K562 (cell line): ENCODE measurements around the gene TFF1. TPM values are rescaled to one million over a fixed set of nuclear protein-coding genes. Genes with fewer than 3 reads are reported as not detected.
A peak's percentile ranks its signal among the peaks of the same experiment; 100 is the strongest.

ENCODE experiments used
- ATAC-seq: fragments of 200-7000 bp; cut with Tn5 transposase; 3 replicates; pipeline ENCODE4 v1.9.1; 2020; ENCODE audit warnings: moderate library complexity
- BruUV-seq: library from RNA; stranded (reverse); fragments of 400-500 nt; replicated peaks from 2 replicates; lab custom pipeline; 2021; lab: Mats Ljungman, UMichigan
- CTCF ChIA-PET: fragments of 300-600 bp; formaldehyde crosslinking; extraction: SDS; loops from one replicate; lab custom pipeline; 2021; ENCODE audit warnings: low intra/inter-chr PET ratio; lab: Yijun Ruan, JAX
- POLR2A ChIA-PET: fragments of 300-600, 350-650 bp; sonication (Branson Sonifier 250); formaldehyde crosslinking; extraction: SDS; loops from one replicate; lab custom pipeline; 2021; ENCODE audit warnings: antibody characterized with exemption, inconsistent platforms; lab: Yijun Ruan, JAX
- DNase-seq, 4 experiments: peaks; one replicate each; pipeline versions ENCODE4 v3.0.0 to v3.0.0-alpha.2; 2011 to 2018; ENCODE audit warnings: low spot score in 3 of 4, mixed read lengths in 3 of 4; ENCODE audit errors: extremely low read depth in 1 of 4
- FAIRE-seq: peaks from 2 replicates; lab custom pipeline; 2011; peaks lifted over from hg19 to GRCh38; lab: Jason Lieb, UNC
- H2AFZ ChIP-seq: 2 replicates; pipeline ENCODE4 v1.6.0; 2011; ENCODE audit warnings: low read depth, low read length, control low read depth, inconsistent platforms
- H3K27ac ChIP-seq: fragments of 200-600 bp; 3 replicates; pipeline ENCODE4 v1.8.0; 2011; ENCODE audit warnings: low read depth, mild to moderate bottlenecking, control low read depth, inconsistent platforms, low read length, moderate library complexity, mixed read lengths; ENCODE audit errors: extremely low read depth
- H3K27me3 ChIP-seq, 2 experiments: fragments of 300-600 bp in 1 of 2; 2 replicates in 1 of 2; 3 replicates in 1 of 2; pipeline versions ENCODE4 v1.6.0 to v1.8.0; 2011; ENCODE audit warnings: inconsistent platforms in 2 of 2, low read length in 2 of 2, mild to moderate bottlenecking in 1 of 2, mixed read lengths in 1 of 2, moderate library complexity in 1 of 2; ENCODE audit not compliant: control insufficient read depth in 2 of 2, insufficient read depth in 2 of 2
- H3K36me3 ChIP-seq: fragments of 300-600 bp; 3 replicates; pipeline ENCODE4 v1.8.0; 2011; ENCODE audit warnings: mild to moderate bottlenecking, low read length, inconsistent platforms; ENCODE audit not compliant: control insufficient read depth, insufficient read depth
- H3K4me1 ChIP-seq, 2 experiments: fragments of 200-600 bp in 1 of 2; replicated peaks in 1 of 2; 2 replicates in 1 of 2; 3 replicates in 1 of 2; pipeline versions ENCODE4 v1.5.1 to v1.8.0; 2011; ENCODE audit warnings: inconsistent platforms in 2 of 2, low read length in 2 of 2, mild to moderate bottlenecking in 1 of 2, mixed read lengths in 1 of 2, moderate library complexity in 1 of 2; ENCODE audit not compliant: control insufficient read depth in 2 of 2, insufficient read depth in 2 of 2
- H3K4me2 ChIP-seq: 2 replicates; pipeline ENCODE4 v1.6.1; 2011; ENCODE audit warnings: low read length, control low read depth, inconsistent platforms, mixed read lengths; ENCODE audit not compliant: insufficient read depth
- H3K4me3 ChIP-seq: fragments of 200-600 bp; sonication (generic), shearing (Covaris generic); 2 replicates; pipeline ENCODE4 v1.5.1; 2016; ENCODE audit warnings: control low read depth, inconsistent platforms
- H3K79me2 ChIP-seq: fragments of 200-600 bp; 3 replicates; pipeline ENCODE4 v1.8.0; 2011; ENCODE audit warnings: low read length, inconsistent platforms; ENCODE audit not compliant: control insufficient read depth, insufficient read depth
- H3K9ac ChIP-seq, 2 experiments: 2 replicates each; pipeline versions ENCODE4 v1.6.0 to v1.6.1; 2011; ENCODE audit warnings: low read depth in 2 of 2, low read length in 2 of 2, control low read depth in 1 of 2, inconsistent platforms in 1 of 2, mild to moderate bottlenecking in 1 of 2, mixed read lengths in 1 of 2; ENCODE audit not compliant: insufficient read depth in 1 of 2
- H3K9me1 ChIP-seq: one replicate; pipeline ENCODE4 v1.6.0; 2011; ENCODE audit warnings: inconsistent platforms, mild to moderate bottlenecking, low read length, moderate library complexity; ENCODE audit not compliant: control insufficient read depth, insufficient read depth
- H3K9me3 ChIP-seq: replicated peaks from 2 replicates; pipeline ENCODE4 v1.5.1; 2011; ENCODE audit warnings: low read depth, low read length, inconsistent platforms; ENCODE audit not compliant: control insufficient read depth, insufficient read depth
- H4K20me1 ChIP-seq: replicated peaks from 2 replicates; pipeline ENCODE4 v1.6.1; 2011; ENCODE audit warnings: low read length, inconsistent platforms, mixed read lengths; ENCODE audit not compliant: control insufficient read depth, insufficient read depth
- C11orf30 ChIP-seq: fragments of 450-650 bp; IDR thresholded peaks from 2 replicates; pipeline ENCODE4 v1.6.1; 2016; ENCODE audit warnings: low read depth, mild to moderate bottlenecking
- GABPB2 ChIP-seq: fragments of 250-450 bp; sonication (Bioruptor Pico); conservative IDR thresholded peaks from 2 replicates; pipeline ENCODE4 v1.5.1; 2021; ENCODE audit warnings: mild to moderate bottlenecking
- HNRNPH1 ChIP-seq: fragments of 200-400 bp; formaldehyde crosslinking; optimal IDR thresholded peaks from 2 replicates; pipeline ENCODE3; 2017; ENCODE audit warnings: low read depth, mild to moderate bottlenecking, low read length, moderate library complexity
- ID3 ChIP-seq, 2 experiments: fragments of 250-450 bp in 1 of 2; fragments of 450-650 bp in 1 of 2; sonication (Bioruptor Pico) in 1 of 2; IDR thresholded peaks; 2 replicates each; pipeline versions ENCODE4 v1.6.1 to v1.8.0; 2016 to 2021; ENCODE audit warnings: mild to moderate bottlenecking in 2 of 2, moderate library complexity in 2 of 2, missing compliant biosample characterization in 1 of 2, missing genetic modification characterization in 1 of 2
- IFI16 ChIP-seq: fragments of 250-450 bp; sonication (Bioruptor Pico); IDR thresholded peaks from 2 replicates; pipeline ENCODE4 v2.1.2; 2022; ENCODE audit warnings: mild to moderate bottlenecking, inconsistent platforms
- KDM4B ChIP-seq, 2 experiments: fragments of 450-650 bp in 1 of 2; sonication (generic) in 1 of 2; IDR thresholded peaks; 2 replicates each; pipeline ENCODE4 v1.6.1; 2016 to 2017; ENCODE audit warnings: borderline replicate concordance in 2 of 2, antibody characterized with exemption in 1 of 2, low read depth in 1 of 2, mild to moderate bottlenecking in 1 of 2
- MAX ChIP-seq: sonication (generic); formaldehyde crosslinking; IDR thresholded peaks from 2 replicates; pipeline ENCODE4 v1.9.0; 2022; ENCODE audit warnings: mild to moderate bottlenecking, missing genetic modification reagents
- MECOM ChIP-seq: fragments of 250-450 bp; sonication (Bioruptor Pico); IDR thresholded peaks from 2 replicates; pipeline ENCODE4 v1.8.0; 2022; ENCODE audit warnings: inconsistent platforms
- NELFE ChIP-seq: IDR thresholded peaks from 2 replicates; pipeline ENCODE4 v1.6.1; 2011; ENCODE audit warnings: mild to moderate bottlenecking; ENCODE audit not compliant: insufficient read depth, insufficient read length
- RCOR1 ChIP-seq, 2 experiments: IDR thresholded peaks; 2 replicates each; pipeline ENCODE4 v1.6.1; 2012; ENCODE audit warnings: low read depth in 2 of 2, low read length in 2 of 2, borderline replicate concordance in 1 of 2, improper control_type of control experiment in 1 of 2
- ZBTB12 ChIP-seq: fragments of 250-450 bp; sonication (Bioruptor Pico); IDR thresholded peaks from 2 replicates; pipeline ENCODE4 v1.4.0; 2020
- ZNF197 ChIP-seq: fragments of 200-800 bp; sonication (Bioruptor generic); IDR thresholded peaks from 2 replicates; pipeline ENCODE4 v1.6.1; 2016; ENCODE audit warnings: low read depth, missing genetic modification characterization, missing compliant biosample characterization
- WGBS: fragments of 100-300 bp; shearing (Covaris generic); methylation state at CpG from one replicate; pipeline ENCODE4 v1.1.6; 2016; ENCODE audit warnings: low coverage, mixed read lengths; ENCODE audit not compliant: insufficient coverage; ENCODE audit errors: missing lambda C conversion rate; 5-methylcytosine and 5-hydroxymethylcytosine counted together
- in situ Hi-C: fragments of 300-500 bp; cut with MboI; formaldehyde crosslinking; loops from 4 replicates; pipeline ENCODE4 v1.15.0; 2018; ENCODE audit warnings: inconsistent platforms, mixed read lengths
- intact Hi-C: fragments of 100-400 bp; cut with micrococcal nuclease; formaldehyde crosslinking; loops from 2 replicates; pipeline ENCODE4 v1.14.2; 2022
- polyA plus RNA-seq, 8 experiments: library from polyadenylated mRNA; depleted of rRNA in 4 of 8; stranded (reverse) in 5 of 8; unstranded in 3 of 8; fragments of >200 nt; fragmentation: Nextera tagmentation in 2 of 8; fragmentation: Illumina TruSeq in 1 of 8; extraction: Ambion mirVana in 2 of 8; extraction: Trizol in 1 of 8; gene quantifications; 2 replicates each; pipeline versions ENCODE4 v1.2.1 to v1.2.3, GENCODE V29; 2011 to 2014; ENCODE audit warnings: inconsistent platforms in 1 of 8, missing spikeins in 1 of 8
- total RNA-seq, 7 experiments: library from RNA; depleted of rRNA in 6 of 7; stranded (reverse); fragments of >200 nt in 6 of 7; fragmentation: Illumina TruSeq in 2 of 7; extraction: Trizol in 2 of 7; gene quantifications; 2 replicates each; pipeline versions ENCODE4 v1.2.1 to v1.2.3, GENCODE V29; 2011 to 2021; ENCODE audit warnings: low replicate concordance in 1 of 7
- TF ChIP-seq, protein P1 (sequence below): fragments of 250-450 bp; sonication (Bioruptor Pico); IDR thresholded peaks from 2 replicates; pipeline ENCODE4 v1.8.0; 2022; ENCODE audit warnings: inconsistent platforms
- TF ChIP-seq, protein P2 (sequence below): fragments of 450-650 bp; IDR thresholded peaks from one replicate; pipeline ENCODE4 v1.6.1; 2018; ENCODE audit warnings: mild to moderate bottlenecking, moderate library complexity; ENCODE audit not compliant: partially characterized antibody
- TF ChIP-seq, protein P3 (sequence below), 2 experiments: fragments of 450-650 bp; IDR thresholded peaks; 2 replicates each; pipeline ENCODE4 v1.6.1; 2016

Gene TFF1
- total and polyA plus RNA-seq, 9 of the 15 experiments (the other 6 are each of a cell fraction or from before 2014, with no cell fraction given), result 0.31 TPM; not detected in 8

DNA sequence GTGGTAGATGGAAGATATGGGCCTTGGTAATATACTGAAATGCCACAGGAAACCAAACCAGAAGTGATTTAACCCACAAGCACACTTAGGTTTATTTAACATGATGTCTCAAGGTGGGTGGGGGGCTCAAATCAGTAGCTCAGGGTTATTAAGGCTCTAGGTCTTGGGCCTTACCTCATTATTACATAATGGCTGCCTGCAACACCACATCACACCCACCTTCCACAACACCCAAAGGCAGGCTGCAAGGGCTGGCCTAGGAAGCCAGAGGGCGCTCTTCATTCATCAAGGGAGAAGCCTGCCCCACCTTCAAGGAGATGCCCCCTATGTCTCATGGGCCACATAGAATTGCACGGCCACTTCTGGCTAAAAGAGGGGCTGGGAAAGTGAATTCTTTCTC lies 6.0 kb downstream of the TFF1 start:
- Histone ChIP-seq H3K9me1 (no peaks in the 10 kb centered on the region), H3K9me3 (no peaks in the 10 kb centered on the region), H2AFZ (no peak overlapping the region), H3K4me3 (no peak overlapping the region), H3K27me3 (peaks cover 27 to 69% of the 10 kb centered on the region in 2 experiments), H4K20me1 (no peaks in the 10 kb centered on the region), H3K4me2 (no peak overlapping the region), H3K36me3 (no peaks in the 10 kb centered on the region), H3K9ac (no peak overlapping the region), H3K27ac (no peak overlapping the region), H3K4me1 (no peaks in the 10 kb centered on the region; a peak in 1 of 5 replicates), H3K79me2 (no peaks in the 10 kb centered on the region)
- POLR2A ChIA-PET, result interaction anchor here (1.3 kb wide), 1 partner anchor 11 kb away, joined by 3 read pairs; no protein-coding TSS in a partner anchor
- FAIRE-seq, result peak; percentile 71
- CTCF ChIA-PET, result no interaction called here
- in situ Hi-C loops, result no loop called here
- peak; percentile 51; the same call in 2 of the 3 replicates for ATAC-seq
- WGBS, result 8% methylated on average over 2 of the region's 2 CpGs
- intact Hi-C loops, result loop anchor here (1.0 to 10.0 kb wide), 2 partner anchors 90 to 174 kb away; no protein-coding TSS in a partner anchor
- no TSS peak for BruUV-seq
- DNase-seq, result peak in 3 of 4 experiments; percentile 36 to 55 (median 55)
- TF ChIP-seq MECOM (CRISPR knock-in tag), result no peak
- TF ChIP-seq IFI16 (CRISPR knock-in tag), result no peak
- no peak for TF ChIP-seq GABPB2 (CRISPR knock-in tag)
- TF ChIP-seq, protein P1, sequence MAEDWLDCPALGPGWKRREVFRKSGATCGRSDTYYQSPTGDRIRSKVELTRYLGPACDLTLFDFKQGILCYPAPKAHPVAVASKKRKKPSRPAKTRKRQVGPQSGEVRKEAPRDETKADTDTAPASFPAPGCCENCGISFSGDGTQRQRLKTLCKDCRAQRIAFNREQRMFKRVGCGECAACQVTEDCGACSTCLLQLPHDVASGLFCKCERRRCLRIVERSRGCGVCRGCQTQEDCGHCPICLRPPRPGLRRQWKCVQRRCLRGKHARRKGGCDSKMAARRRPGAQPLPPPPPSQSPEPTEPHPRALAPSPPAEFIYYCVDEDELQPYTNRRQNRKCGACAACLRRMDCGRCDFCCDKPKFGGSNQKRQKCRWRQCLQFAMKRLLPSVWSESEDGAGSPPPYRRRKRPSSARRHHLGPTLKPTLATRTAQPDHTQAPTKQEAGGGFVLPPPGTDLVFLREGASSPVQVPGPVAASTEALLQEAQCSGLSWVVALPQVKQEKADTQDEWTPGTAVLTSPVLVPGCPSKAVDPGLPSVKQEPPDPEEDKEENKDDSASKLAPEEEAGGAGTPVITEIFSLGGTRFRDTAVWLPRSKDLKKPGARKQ (CRISPR knock-in tag), result no peak
- TF ChIP-seq, protein P2, sequence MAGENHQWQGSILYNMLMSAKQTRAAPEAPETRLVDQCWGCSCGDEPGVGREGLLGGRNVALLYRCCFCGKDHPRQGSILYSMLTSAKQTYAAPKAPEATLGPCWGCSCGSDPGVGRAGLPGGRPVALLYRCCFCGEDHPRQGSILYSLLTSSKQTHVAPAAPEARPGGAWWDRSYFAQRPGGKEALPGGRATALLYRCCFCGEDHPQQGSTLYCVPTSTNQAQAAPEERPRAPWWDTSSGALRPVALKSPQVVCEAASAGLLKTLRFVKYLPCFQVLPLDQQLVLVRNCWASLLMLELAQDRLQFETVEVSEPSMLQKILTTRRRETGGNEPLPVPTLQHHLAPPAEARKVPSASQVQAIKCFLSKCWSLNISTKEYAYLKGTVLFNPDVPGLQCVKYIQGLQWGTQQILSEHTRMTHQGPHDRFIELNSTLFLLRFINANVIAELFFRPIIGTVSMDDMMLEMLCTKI, result no peak
- TF ChIP-seq ZNF197 (CRISPR knock-in tag), result no peak
- TF ChIP-seq C11orf30, result no peak
- TF ChIP-seq KDM4B (IDR thresholded peaks at IDR 0.05; ENCODE audit: borderline replicate concordance in 2 of 2, low read depth in 1 of 2), result no peak
- no peak for TF ChIP-seq NELFE
- no peak for TF ChIP-seq ZBTB12
- no peak for TF ChIP-seq ID3 (CRISPR knock-in tag; IDR thresholded peaks at IDR 0.05)
- TF ChIP-seq ID3 (tag; IDR thresholded peaks at IDR 0.05), result 0 out of 2 replicates have a peak, but pooled peaks have one; percentile 29
- TF ChIP-seq RCOR1 (IDR thresholded peaks at IDR 0.05; ENCODE audit: borderline replicate concordance in 1 of 2, low read depth in 2 of 2, low read length in 2 of 2), result peak in 1 of 2 experiments; percentile 85; a peak in 2 of 4 replicates
- TF ChIP-seq, protein P3, sequence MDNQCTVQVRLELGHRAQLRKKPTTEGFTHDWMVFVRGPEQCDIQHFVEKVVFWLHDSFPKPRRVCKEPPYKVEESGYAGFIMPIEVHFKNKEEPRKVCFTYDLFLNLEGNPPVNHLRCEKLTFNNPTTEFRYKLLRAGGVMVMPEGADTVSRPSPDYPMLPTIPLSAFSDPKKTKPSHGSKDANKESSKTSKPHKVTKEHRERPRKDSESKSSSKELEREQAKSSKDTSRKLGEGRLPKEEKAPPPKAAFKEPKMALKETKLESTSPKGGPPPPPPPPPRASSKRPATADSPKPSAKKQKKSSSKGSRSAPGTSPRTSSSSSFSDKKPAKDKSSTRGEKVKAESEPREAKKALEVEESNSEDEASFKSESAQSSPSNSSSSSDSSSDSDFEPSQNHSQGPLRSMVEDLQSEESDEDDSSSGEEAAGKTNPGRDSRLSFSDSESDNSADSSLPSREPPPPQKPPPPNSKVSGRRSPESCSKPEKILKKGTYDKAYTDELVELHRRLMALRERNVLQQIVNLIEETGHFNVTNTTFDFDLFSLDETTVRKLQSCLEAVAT (IDR thresholded peaks at IDR 0.05), result no peak
- no peak for TF ChIP-seq HNRNPH1
- no peak for TF ChIP-seq MAX (CRISPR knock-in tag)
